ENCODE data around the gene MAP2K5. TPM values are rescaled to one million over a fixed set of nuclear protein-coding genes. Genes with fewer than 3 reads are reported as not detected.

Gene MAP2K5
- total and polyA plus RNA-seq, 2 donors from 2014 or later = 14.1 to 18.6 TPM

DNA sequence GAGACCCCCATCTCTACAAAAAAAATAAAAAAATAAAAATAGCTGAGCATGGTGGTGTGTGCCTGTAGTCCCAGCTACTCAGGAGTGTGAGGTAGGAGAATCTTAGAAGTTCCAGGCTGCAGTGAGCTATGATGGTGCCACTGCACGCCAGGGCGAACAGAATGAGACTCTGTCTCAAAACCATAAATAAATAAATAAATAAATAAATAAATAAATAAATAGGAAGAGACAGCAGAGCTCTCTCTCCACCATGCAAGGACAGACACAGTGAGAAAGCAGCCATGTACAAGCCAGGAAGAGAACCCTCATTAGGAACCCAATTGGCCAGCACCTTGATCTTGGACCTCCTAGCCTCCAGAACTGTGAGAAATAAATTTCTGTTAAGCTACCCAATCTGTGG is 26.9 kb upstream of the MAP2K5 start:
- H3K27ac ChIP-seq (ENCODE audit: low read depth in 2 of 2, low read length in 2 of 2) = no peak overlapping the region
- no peaks in the 10 kb centered on the region for H3K27me3 ChIP-seq (ENCODE audit: control insufficient read depth, insufficient read depth, low read length)
- no peaks in the 10 kb centered on the region for H3K4me1 ChIP-seq (ENCODE audit: control insufficient read depth in 2 of 3, insufficient read depth in 2 of 3, low read depth in 1 of 3, low read length in 3 of 3)
- DNase-seq = no peak
- FAIRE-seq = no peak
- intact Hi-C loops (cut with DNase I) = no loop called here
- TF ChIP-seq, protein P1, sequence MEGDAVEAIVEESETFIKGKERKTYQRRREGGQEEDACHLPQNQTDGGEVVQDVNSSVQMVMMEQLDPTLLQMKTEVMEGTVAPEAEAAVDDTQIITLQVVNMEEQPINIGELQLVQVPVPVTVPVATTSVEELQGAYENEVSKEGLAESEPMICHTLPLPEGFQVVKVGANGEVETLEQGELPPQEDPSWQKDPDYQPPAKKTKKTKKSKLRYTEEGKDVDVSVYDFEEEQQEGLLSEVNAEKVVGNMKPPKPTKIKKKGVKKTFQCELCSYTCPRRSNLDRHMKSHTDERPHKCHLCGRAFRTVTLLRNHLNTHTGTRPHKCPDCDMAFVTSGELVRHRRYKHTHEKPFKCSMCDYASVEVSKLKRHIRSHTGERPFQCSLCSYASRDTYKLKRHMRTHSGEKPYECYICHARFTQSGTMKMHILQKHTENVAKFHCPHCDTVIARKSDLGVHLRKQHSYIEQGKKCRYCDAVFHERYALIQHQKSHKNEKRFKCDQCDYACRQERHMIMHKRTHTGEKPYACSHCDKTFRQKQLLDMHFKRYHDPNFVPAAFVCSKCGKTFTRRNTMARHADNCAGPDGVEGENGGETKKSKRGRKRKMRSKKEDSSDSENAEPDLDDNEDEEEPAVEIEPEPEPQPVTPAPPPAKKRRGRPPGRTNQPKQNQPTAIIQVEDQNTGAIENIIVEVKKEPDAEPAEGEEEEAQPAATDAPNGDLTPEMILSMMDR (IDR thresholded peaks at IDR 0.05; ENCODE audit: borderline replicate concordance, extremely low read depth, insufficient read depth) = no peak
- no peaks in the 10 kb centered on the region for H3K9me3 ChIP-seq (ENCODE audit: control insufficient read depth in 2 of 3, insufficient read depth in 1 of 3, low read length in 3 of 3)
- peaks cover 0 to 4% (median 0%) of the 10 kb centered on the region in 3 donors for H3K36me3 ChIP-seq (ENCODE audit: control insufficient read depth in 2 of 3, insufficient read depth in 3 of 3, low read length in 3 of 3)
- no peak overlapping the region for H3K9ac ChIP-seq (ENCODE audit: low read length in 3 of 3)
- no peak overlapping the region for H3K4me3 ChIP-seq (ENCODE audit: low read length in 3 of 3)

DNA sequence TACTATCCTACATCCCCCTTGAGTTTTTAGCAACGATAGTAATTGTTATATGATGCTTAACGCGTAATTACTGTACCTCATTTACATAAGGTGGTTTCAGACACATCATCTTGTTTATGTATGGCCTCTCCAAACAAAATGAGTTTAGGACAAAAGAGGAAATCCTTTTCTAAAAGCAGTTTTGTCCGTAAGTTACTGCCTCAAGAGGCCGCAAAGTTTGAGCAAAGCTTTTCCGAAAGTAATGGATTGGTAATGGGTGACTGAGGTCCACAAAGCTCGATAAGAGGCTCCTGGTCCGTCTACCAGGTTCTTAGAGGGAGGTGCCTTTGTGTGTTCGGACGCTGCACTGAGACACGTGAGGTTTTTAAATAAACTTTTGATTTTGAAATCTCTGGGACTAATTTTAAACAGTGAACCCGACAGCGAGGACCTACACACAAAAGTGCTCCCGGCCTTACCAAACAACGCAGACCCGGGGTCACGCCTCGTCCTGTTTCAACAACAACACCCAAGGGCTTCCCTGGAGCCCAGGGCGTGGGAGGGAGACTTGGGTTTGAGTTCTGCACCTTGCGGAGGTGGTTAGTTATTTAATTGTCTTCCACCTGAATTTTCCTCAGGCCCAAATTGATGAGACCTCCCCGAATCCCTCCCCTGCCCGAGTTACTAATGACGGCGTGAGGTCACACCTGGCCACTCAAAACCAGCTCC is 22.0 kb upstream of the MAP2K5 start:
- H3K9ac ChIP-seq (ENCODE audit: low read length in 3 of 3) = peak overlapping the region; percentile 74 to 97 (median 79)
- DNase-seq = peak in 1 of 5 donors; percentile 45
- H3K4me3 ChIP-seq (ENCODE audit: low read length in 3 of 3) = peak overlapping the region; percentile 78 to 97 (median 91)
- peak overlapping the region; percentile 90 to 98 for H3K27ac ChIP-seq (ENCODE audit: low read depth in 2 of 2, low read length in 2 of 2)
- no peaks in the 10 kb centered on the region for H3K27me3 ChIP-seq (ENCODE audit: control insufficient read depth, insufficient read depth, low read length)
- no peaks in the 10 kb centered on the region for H3K4me1 ChIP-seq (ENCODE audit: control insufficient read depth in 2 of 3, insufficient read depth in 2 of 3, low read depth in 1 of 3, low read length in 3 of 3)
- intact Hi-C loops (cut with DNase I) = no loop called here
- TF ChIP-seq, protein P1 (IDR thresholded peaks at IDR 0.05; ENCODE audit: borderline replicate concordance, extremely low read depth, insufficient read depth) = no peak
- H3K9me3 ChIP-seq (ENCODE audit: control insufficient read depth in 2 of 3, insufficient read depth in 1 of 3, low read length in 3 of 3) = no peaks in the 10 kb centered on the region
- no peak for FAIRE-seq
- H3K36me3 ChIP-seq (ENCODE audit: control insufficient read depth in 2 of 3, insufficient read depth in 3 of 3, low read length in 3 of 3) = no peaks in the 10 kb centered on the region

DNA sequence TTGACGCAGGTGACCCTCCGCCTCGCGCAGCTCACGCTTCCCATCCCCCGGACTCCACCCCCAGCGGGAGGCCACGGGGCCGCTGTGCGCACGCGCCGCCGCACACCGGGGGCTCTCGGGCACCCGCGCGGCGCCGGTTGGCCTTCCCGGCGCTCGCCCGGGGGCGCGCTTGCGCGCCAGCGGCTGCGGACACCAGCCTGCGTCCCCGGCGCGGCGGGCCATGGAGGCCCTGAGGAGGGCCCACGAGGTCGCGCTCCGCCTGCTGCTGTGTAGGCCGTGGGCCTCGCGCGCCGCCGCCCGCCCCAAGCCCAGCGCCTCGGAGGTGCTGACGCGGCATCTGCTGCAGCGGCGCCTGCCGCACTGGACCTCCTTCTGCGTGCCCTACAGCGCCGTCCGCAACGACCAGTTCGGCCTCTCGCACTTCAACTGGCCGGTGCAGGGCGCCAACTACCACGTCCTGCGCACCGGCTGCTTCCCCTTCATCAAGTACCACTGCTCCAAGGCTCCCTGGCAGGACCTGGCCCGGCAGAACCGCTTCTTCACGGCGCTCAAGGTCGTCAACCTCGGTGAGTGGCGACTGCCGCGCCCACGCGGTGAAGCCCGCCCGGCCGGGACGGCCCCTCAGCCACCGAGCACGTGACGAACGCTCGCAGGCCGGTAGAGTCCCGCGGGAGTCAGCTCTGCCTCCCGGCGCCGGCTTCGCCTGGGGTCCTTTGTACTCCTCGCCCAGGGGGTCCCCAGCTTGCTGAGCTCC is 21.3 kb upstream of the MAP2K5 start, which contains the start of gene C15orf61:
Gene C15orf61 (plus strand): TSS at position 103 of the 754 bp plus-strand sequence. CDS start 118 bp downstream, at position 221.
- FAIRE-seq (no peak), DNase-seq (peak; percentile 90 to 96 (median 92))
- TF ChIP-seq, protein P1 (IDR thresholded peaks at IDR 0.05; ENCODE audit: borderline replicate concordance, extremely low read depth, insufficient read depth) = no peak
- Histone ChIP-seq H3K27ac (ENCODE audit: low read depth in 2 of 2, low read length in 2 of 2) (peak within 1 kb of the TSS; percentile 98 to 99), H3K36me3 (ENCODE audit: control insufficient read depth in 2 of 3, insufficient read depth in 3 of 3, low read length in 3 of 3) (no peaks in the 10 kb centered on the region), H3K27me3 (ENCODE audit: control insufficient read depth, insufficient read depth, low read length) (no peaks in the 10 kb centered on the region), H3K9ac (ENCODE audit: low read length in 3 of 3) (peak within 1 kb of the TSS; percentile 79 to 97 (median 81)), H3K9me3 (ENCODE audit: control insufficient read depth in 2 of 3, insufficient read depth in 1 of 3, low read length in 3 of 3) (no peaks in the 10 kb centered on the region), H3K4me1 (ENCODE audit: control insufficient read depth in 2 of 3, insufficient read depth in 2 of 3, low read depth in 1 of 3, low read length in 3 of 3) (no peaks in the 10 kb centered on the region), H3K4me3 (ENCODE audit: low read length in 3 of 3) (peak within 1 kb of the TSS; percentile 82 to 97 (median 91))
- intact Hi-C loops (cut with DNase I) = no loop called here
